Measurements from ENCODE around the gene TMSB15A. TPM values are rescaled to one million over a fixed set of nuclear protein-coding genes. Genes with fewer than 3 reads are reported as not detected.
"Not testable (repeated sequence)": the region's sequence is repeated elsewhere in the genome, so short reads cannot be mapped to it uniquely, and the experiment has no call there.

TMSB15A gene
- under 1 TPM in 1 of 2 experiments, not detected in 1; 0.45 TPM for total RNA-seq

- peaks cover 38% of the 10 kb centered on the region for H3K27me3 Mint-ChIP-seq
- peaks cover 5% of the 10 kb centered on the region for H3K4me1 Mint-ChIP-seq
- no peaks in the 10 kb centered on the region for H3K36me3 Mint-ChIP-seq (ENCODE audit: low read depth)
- peak; percentile 42 for DNase-seq
- peak within 1 kb of the TSS; percentile 69 for H3K4me3 Mint-ChIP-seq
- CTCF ChIA-PET, result no interaction called here
- POLR2A ChIA-PET, result no interaction called here
- no peaks in the 10 kb centered on the region for H3K9me3 Mint-ChIP-seq
- H3K27ac Mint-ChIP-seq, result no peak within 1 kb of the TSS
Measured at GRCh38 chrX:102515975-102516941, at the start of gene TMSB15A. TSS of gene TMSB15A (minus strand) at chrX:102516739.

- no peaks in the 10 kb centered on the region for H3K9me3 Mint-ChIP-seq
- DNase-seq, result no peak
- H3K4me1 Mint-ChIP-seq, result no peaks in the 10 kb centered on the region
- H3K4me3 Mint-ChIP-seq, result no peak overlapping the region
- H3K27me3 Mint-ChIP-seq, result peaks cover 1% of the 10 kb centered on the region
- ChIA-PET CTCF (no interaction called here), POLR2A (no interaction called here)
- H3K27ac Mint-ChIP-seq, result peak overlapping the region; percentile 11
- no peaks in the 10 kb centered on the region for H3K36me3 Mint-ChIP-seq (ENCODE audit: low read depth)
Measured at GRCh38 chrX:102560423-102561068, 44.0 kb upstream of the TMSB15A start.

GRCh38 chrX:102558607-102559006 is 42.1 kb upstream of the TMSB15A start:
- ChIA-PET CTCF (no interaction called here), POLR2A (no interaction called here)
- Mint-ChIP-seq H3K4me3 (no peak overlapping the region), H3K9me3 (no peaks in the 10 kb centered on the region), H3K4me1 (no peaks in the 10 kb centered on the region), H3K36me3 (ENCODE audit: low read depth) (no peaks in the 10 kb centered on the region), H3K27me3 (peaks cover 4% of the 10 kb centered on the region), H3K27ac (no peak overlapping the region)
- DNase-seq, result no peak

GRCh38 chrX:102548231-102548630 is 31.7 kb upstream of the TMSB15A start:
- no peaks in the 10 kb centered on the region for H3K36me3 Mint-ChIP-seq (ENCODE audit: low read depth)
- no peak overlapping the region for H3K4me3 Mint-ChIP-seq
- H3K27ac Mint-ChIP-seq, result no peak overlapping the region
- no peaks in the 10 kb centered on the region for H3K9me3 Mint-ChIP-seq
- no peaks in the 10 kb centered on the region for H3K4me1 Mint-ChIP-seq
- POLR2A ChIA-PET, result no interaction called here
- CTCF ChIA-PET, result no interaction called here
- peaks cover 4% of the 10 kb centered on the region for H3K27me3 Mint-ChIP-seq
- no peak for DNase-seq

DNA sequence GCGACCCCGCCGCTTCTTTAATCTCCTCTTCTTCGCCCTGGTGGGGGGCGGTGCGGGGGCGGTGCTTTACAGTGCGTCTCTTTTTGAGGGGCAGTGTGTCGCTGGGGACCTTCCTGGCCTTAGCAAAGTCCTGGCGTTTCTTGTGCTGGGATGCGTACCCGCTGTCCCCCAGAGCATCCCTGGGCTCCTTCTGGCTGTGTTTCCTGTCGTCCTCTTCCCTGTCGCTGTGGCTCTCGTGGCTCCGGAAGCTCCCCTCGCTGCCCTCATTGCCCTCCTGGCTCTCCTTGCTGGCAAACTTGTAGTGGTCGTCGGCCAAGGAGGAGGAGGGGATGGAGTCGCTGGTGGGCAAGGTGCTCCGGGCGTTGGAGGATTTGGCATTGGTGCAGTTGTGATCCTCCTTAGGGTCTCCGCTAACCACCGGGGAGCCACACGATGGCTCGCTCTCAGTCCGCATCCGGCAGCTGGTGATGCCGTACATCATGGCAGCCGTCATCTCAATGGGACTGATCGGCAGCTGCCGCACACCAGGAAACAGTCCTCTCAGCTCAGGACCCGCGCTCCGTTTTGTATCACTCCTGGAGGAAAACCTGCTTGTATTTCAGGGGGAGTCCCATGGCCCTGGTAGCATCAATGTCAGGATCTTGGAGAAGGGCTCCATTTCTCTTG is 30.4 kb upstream of the TMSB15A start:
- Mint-ChIP-seq H3K27ac (no peak overlapping the region), H3K9me3 (no peaks in the 10 kb centered on the region), H3K4me3 (peak overlapping the region; percentile 69), H3K36me3 (ENCODE audit: low read depth) (no peaks in the 10 kb centered on the region), H3K4me1 (no peaks in the 10 kb centered on the region), H3K27me3 (peaks cover 4% of the 10 kb centered on the region)
- POLR2A ChIA-PET, result no interaction called here
- peak; percentile 16 for DNase-seq
- CTCF ChIA-PET, result no interaction called here

DNA sequence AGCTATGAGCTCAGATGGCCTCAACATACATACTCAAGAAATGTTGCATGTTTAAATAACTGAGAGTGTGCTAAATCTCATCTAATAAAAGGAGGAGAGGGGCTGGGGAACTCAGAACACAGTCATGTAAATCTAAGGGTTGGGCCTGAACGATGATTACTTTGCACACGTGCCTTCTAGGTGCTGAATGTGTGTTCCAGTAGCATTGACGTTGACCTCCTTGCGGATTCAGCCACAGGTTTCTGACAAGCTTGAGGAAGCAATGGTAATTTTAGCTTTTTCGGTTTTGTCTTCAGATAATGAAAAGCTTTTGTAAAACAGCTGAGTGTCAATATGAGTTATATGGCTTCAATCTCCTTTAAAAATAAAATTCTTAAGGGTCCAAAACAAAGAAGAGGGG is 29.6 kb upstream of the TMSB15A start:
- H3K4me3 Mint-ChIP-seq; POLR2A ChIA-PET; DNase-seq; H3K27ac Mint-ChIP-seq; H3K4me1 Mint-ChIP-seq; CTCF ChIA-PET; H3K27me3 Mint-ChIP-seq; H3K36me3 Mint-ChIP-seq (ENCODE audit: low read depth); H3K9me3 Mint-ChIP-seq: not testable (repeated sequence)

- H3K4me3 Mint-ChIP-seq, result no peak overlapping the region
- H3K27me3 Mint-ChIP-seq, result peaks cover 5% of the 10 kb centered on the region
- no peak overlapping the region for H3K27ac Mint-ChIP-seq
- H3K4me1 Mint-ChIP-seq, result no peaks in the 10 kb centered on the region
- CTCF ChIA-PET, result no interaction called here
- POLR2A ChIA-PET, result interaction anchor here (0.7 kb wide), 1 partner anchor 24 kb away, joined by 3 read pairs; no protein-coding TSS in a partner anchor
- H3K36me3 Mint-ChIP-seq (ENCODE audit: low read depth), result no peaks in the 10 kb centered on the region
- DNase-seq, result no peak
- no peaks in the 10 kb centered on the region for H3K9me3 Mint-ChIP-seq
Measured at GRCh38 chrX:102535958-102536357, 19.4 kb upstream of the TMSB15A start.

GRCh38 chrX:102517326-102517725 is 787 bp upstream of the TMSB15A start:
- Mint-ChIP-seq H3K9me3 (no peaks in the 10 kb centered on the region), H3K27ac (no peak overlapping the region), H3K27me3 (peaks cover 38% of the 10 kb centered on the region), H3K4me3 (no peak overlapping the region), H3K36me3 (ENCODE audit: low read depth) (no peaks in the 10 kb centered on the region), H3K4me1 (peaks cover 5% of the 10 kb centered on the region)
- no peak for DNase-seq
- POLR2A ChIA-PET, result no interaction called here
- CTCF ChIA-PET, result no interaction called here

DNA sequence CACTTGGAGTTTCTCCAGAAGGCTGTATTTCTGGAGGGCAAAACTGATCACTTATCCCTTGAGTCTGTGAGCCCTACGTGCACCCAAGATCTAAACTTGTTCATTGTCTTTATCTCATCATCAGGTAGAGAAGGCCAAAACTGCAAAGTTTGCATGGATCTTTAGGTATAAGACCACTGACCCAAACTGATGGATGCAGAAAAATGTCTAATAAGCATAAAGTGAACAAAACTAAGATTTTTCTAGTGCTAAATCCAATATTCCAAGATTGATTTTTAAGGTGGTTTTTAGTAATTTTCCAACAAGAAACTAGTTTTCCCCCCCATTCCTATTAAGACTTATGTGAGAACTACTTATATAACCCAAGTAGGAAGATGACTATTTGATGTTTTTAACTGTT is 2.0 kb downstream of the TMSB15A start:
- no peaks in the 10 kb centered on the region for H3K36me3 Mint-ChIP-seq (ENCODE audit: low read depth)
- POLR2A ChIA-PET, result no interaction called here
- H3K9me3 Mint-ChIP-seq, result no peaks in the 10 kb centered on the region
- peaks cover 5% of the 10 kb centered on the region for H3K4me1 Mint-ChIP-seq
- CTCF ChIA-PET, result no interaction called here
- peaks cover 43% of the 10 kb centered on the region for H3K27me3 Mint-ChIP-seq
- DNase-seq, result no peak
- no peak overlapping the region for H3K4me3 Mint-ChIP-seq
- no peak overlapping the region for H3K27ac Mint-ChIP-seq

DNA sequence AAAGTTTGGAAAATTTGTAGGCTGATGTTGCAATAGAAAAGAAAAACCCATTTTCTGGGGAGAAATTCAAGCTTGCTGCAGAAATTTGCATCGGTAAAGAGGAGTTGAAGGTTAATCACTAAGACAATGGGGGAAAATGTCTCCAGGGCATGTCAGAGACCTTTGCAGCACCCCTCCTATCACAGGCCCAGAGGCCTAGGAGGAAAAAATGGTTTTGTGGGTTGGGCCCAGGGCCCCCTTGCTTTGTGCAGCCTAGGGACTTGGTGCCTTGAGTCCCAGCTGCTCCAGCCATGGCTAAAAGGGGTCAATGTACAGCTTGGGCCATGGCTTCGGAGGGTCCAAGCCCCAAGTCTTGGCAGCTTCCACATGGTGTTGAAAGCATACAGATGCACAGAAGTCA is 17.8 kb downstream of the TMSB15A start:
- CTCF ChIA-PET, result no interaction called here
- no peaks in the 10 kb centered on the region for H3K9me3 Mint-ChIP-seq
- H3K36me3 Mint-ChIP-seq (ENCODE audit: low read depth), result no peaks in the 10 kb centered on the region
- H3K27ac Mint-ChIP-seq, result no peak overlapping the region
- POLR2A ChIA-PET, result no interaction called here
- no peak for DNase-seq
- H3K27me3 Mint-ChIP-seq, result no peaks in the 10 kb centered on the region
- H3K4me3 Mint-ChIP-seq, result no peak overlapping the region
- no peaks in the 10 kb centered on the region for H3K4me1 Mint-ChIP-seq

GRCh38 chrX:102491766-102492165 is 24.8 kb downstream of the TMSB15A start:
- H3K27ac Mint-ChIP-seq, result no peak overlapping the region
- DNase-seq, result no peak
- H3K9me3 Mint-ChIP-seq, result no peaks in the 10 kb centered on the region
- no peaks in the 10 kb centered on the region for H3K4me1 Mint-ChIP-seq
- CTCF ChIA-PET, result no interaction called here
- no peak overlapping the region for H3K4me3 Mint-ChIP-seq
- POLR2A ChIA-PET, result no interaction called here
- H3K27me3 Mint-ChIP-seq, result no peaks in the 10 kb centered on the region
- no peaks in the 10 kb centered on the region for H3K36me3 Mint-ChIP-seq (ENCODE audit: low read depth)

- H3K27ac Mint-ChIP-seq; H3K4me3 Mint-ChIP-seq; H3K4me1 Mint-ChIP-seq; DNase-seq; H3K36me3 Mint-ChIP-seq (ENCODE audit: low read depth); H3K9me3 Mint-ChIP-seq; H3K27me3 Mint-ChIP-seq; CTCF ChIA-PET; POLR2A ChIA-PET: not testable (repeated sequence)
Measured at GRCh38 chrX:102478765-102479164, 37.8 kb downstream of the TMSB15A start.

GRCh38 chrX:102471762-102472220 is 44.7 kb downstream of the TMSB15A start, which contains the start of gene TCP11X2:
TSS of gene TCP11X2 (minus strand) at chrX:102471812.
- POLR2A ChIA-PET; H3K27me3 Mint-ChIP-seq; H3K27ac Mint-ChIP-seq; H3K4me3 Mint-ChIP-seq; H3K36me3 Mint-ChIP-seq (ENCODE audit: low read depth); H3K4me1 Mint-ChIP-seq; H3K9me3 Mint-ChIP-seq; DNase-seq; CTCF ChIA-PET: not testable (repeated sequence)
